Measurements from ENCODE around the gene PDE7B. TPM values are rescaled to one million over a fixed set of nuclear protein-coding genes. Genes with fewer than 3 reads are reported as not detected.

Gene PDE7B
- total RNA-seq, 1 experiment from 2014 or later: not detected

DNA sequence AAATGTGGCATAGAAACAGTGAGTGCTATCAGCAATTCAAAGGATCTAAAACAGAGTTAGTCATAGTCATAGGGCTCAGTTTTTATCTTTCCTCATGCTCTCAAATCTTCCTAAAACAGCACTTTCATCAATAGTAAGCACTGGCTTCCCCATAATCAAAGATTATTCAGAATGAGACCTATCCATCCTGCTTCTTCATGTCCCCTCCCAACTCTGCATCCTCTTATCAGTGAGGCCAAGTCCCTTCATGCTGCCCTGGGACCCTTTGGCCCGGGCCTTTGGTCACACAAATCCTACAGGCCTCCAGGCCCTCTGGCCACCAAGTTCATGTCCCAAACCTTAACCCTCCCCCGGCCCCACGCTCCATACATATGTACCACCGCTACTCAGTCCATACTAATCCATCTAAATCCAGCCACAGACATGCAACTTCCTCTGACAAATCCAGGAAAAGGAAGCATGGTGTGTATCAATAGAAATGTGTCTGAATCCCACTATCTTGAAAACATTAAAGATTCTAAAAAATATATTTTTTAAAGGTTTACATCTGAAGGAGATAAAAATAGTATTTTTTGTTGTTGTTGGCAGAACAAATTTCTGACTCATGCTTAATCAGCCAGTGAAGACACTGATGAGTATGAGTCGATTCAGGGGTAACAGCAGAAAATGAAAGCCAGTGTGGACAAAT lies 143.5 kb downstream of the PDE7B start:
- Histone ChIP-seq H3K36me3 (ENCODE audit: insufficient read depth, low read length, poor library complexity, severe bottlenecking) (no peaks in the 10 kb centered on the region), H3K4me1 (ENCODE audit: insufficient read depth, low read length, poor library complexity, severe bottlenecking) (no peaks in the 10 kb centered on the region), H3K27ac (ENCODE audit: low read depth, low read length, poor library complexity, severe bottlenecking) (no peak overlapping the region), H3K9me3 (ENCODE audit: low read depth, low read length, poor library complexity, severe bottlenecking) (no peaks in the 10 kb centered on the region), H3K4me3 (ENCODE audit: low read depth, low read length, poor library complexity, severe bottlenecking) (no peak overlapping the region), H3K27me3 (replicated peaks; ENCODE audit: insufficient read depth, low read depth, low read length, poor library complexity) (peaks cover 31% of the 10 kb centered on the region)
- POLR2A ChIA-PET (ENCODE audit: low non-redundant PET): no interaction called here
- CTCF ChIA-PET: no interaction called here
- TF ChIP-seq, protein P1, sequence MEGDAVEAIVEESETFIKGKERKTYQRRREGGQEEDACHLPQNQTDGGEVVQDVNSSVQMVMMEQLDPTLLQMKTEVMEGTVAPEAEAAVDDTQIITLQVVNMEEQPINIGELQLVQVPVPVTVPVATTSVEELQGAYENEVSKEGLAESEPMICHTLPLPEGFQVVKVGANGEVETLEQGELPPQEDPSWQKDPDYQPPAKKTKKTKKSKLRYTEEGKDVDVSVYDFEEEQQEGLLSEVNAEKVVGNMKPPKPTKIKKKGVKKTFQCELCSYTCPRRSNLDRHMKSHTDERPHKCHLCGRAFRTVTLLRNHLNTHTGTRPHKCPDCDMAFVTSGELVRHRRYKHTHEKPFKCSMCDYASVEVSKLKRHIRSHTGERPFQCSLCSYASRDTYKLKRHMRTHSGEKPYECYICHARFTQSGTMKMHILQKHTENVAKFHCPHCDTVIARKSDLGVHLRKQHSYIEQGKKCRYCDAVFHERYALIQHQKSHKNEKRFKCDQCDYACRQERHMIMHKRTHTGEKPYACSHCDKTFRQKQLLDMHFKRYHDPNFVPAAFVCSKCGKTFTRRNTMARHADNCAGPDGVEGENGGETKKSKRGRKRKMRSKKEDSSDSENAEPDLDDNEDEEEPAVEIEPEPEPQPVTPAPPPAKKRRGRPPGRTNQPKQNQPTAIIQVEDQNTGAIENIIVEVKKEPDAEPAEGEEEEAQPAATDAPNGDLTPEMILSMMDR (conservative IDR thresholded peaks at IDR 0.05; ENCODE audit: low read depth, low read length): no peak
- no peak for TF ChIP-seq EZH2 (IDR thresholded peaks at IDR 0.05; ENCODE audit: borderline replicate concordance, low read depth, low read length, poor library complexity, severe bottlenecking)
- BruUV-seq (replicated peaks): no TSS peak
- no peak for DNase-seq (ENCODE audit: low spot score)
- intact Hi-C loops (cut with micrococcal nuclease; ENCODE audit: unreplicated experiment): no loop called here

DNA sequence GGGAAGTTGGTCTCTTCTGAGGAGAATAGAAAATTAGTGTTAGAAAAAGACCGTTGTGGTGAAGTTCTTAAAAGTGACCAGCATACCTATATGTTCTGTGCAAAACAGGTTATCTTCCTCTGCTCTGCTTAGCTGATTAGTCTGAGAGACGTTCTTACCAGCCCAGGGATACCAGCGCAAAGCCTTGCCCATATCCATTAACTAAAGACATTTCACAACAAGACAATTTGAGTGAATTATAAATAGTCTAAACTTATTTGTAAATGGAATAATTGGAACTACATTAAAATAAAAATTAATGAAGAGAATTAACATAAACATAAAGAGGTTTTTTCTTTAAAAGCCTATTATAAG lies 144.0 kb downstream of the PDE7B start:
- ChIA-PET POLR2A (ENCODE audit: low non-redundant PET) (no interaction called here), CTCF (no interaction called here)
- peaks cover 29% of the 10 kb centered on the region for H3K27me3 ChIP-seq (replicated peaks; ENCODE audit: insufficient read depth, low read depth, low read length, poor library complexity)
- H3K9me3 ChIP-seq (ENCODE audit: low read depth, low read length, poor library complexity, severe bottlenecking): no peaks in the 10 kb centered on the region
- H3K36me3 ChIP-seq (ENCODE audit: insufficient read depth, low read length, poor library complexity, severe bottlenecking): no peaks in the 10 kb centered on the region
- no peak for DNase-seq (ENCODE audit: low spot score)
- no peak overlapping the region for H3K27ac ChIP-seq (ENCODE audit: low read depth, low read length, poor library complexity, severe bottlenecking)
- no peak overlapping the region for H3K4me3 ChIP-seq (ENCODE audit: low read depth, low read length, poor library complexity, severe bottlenecking)
- no TSS peak for BruUV-seq (replicated peaks)
- H3K4me1 ChIP-seq (ENCODE audit: insufficient read depth, low read length, poor library complexity, severe bottlenecking): no peaks in the 10 kb centered on the region
- TF ChIP-seq, protein P1 (conservative IDR thresholded peaks at IDR 0.05; ENCODE audit: low read depth, low read length): no peak
- TF ChIP-seq EZH2 (IDR thresholded peaks at IDR 0.05; ENCODE audit: borderline replicate concordance, low read depth, low read length, poor library complexity, severe bottlenecking): no peak
- intact Hi-C loops (cut with micrococcal nuclease; ENCODE audit: unreplicated experiment): no loop called here

DNA sequence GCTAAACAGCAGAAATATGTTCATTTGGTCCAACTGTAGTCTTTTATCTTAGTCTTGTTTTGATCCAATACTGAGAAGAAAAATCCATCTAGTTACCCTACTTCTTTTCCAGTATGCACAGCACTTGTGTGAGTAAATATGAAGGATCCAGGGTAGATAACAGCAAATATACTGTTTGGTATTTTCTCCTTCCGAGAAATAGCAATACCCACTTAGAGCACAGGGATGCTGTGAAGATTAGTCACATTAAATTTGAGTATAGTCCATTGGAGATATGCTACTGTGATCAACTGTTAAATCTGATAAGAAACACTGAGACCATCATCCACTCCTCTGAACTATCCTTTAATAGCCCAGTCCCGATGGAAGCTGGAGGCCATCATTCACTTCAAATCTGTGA lies 145.2 kb downstream of the PDE7B start:
- Histone ChIP-seq H3K36me3 (ENCODE audit: insufficient read depth, low read length, poor library complexity, severe bottlenecking) (no peaks in the 10 kb centered on the region), H3K4me1 (ENCODE audit: insufficient read depth, low read length, poor library complexity, severe bottlenecking) (no peaks in the 10 kb centered on the region), H3K27me3 (replicated peaks; ENCODE audit: insufficient read depth, low read depth, low read length, poor library complexity) (peaks cover 28% of the 10 kb centered on the region), H3K27ac (ENCODE audit: low read depth, low read length, poor library complexity, severe bottlenecking) (no peak overlapping the region), H3K9me3 (ENCODE audit: low read depth, low read length, poor library complexity, severe bottlenecking) (no peaks in the 10 kb centered on the region), H3K4me3 (ENCODE audit: low read depth, low read length, poor library complexity, severe bottlenecking) (no peak overlapping the region)
- intact Hi-C loops (cut with micrococcal nuclease; ENCODE audit: unreplicated experiment): no loop called here
- CTCF ChIA-PET: no interaction called here
- POLR2A ChIA-PET (ENCODE audit: low non-redundant PET): no interaction called here
- DNase-seq (ENCODE audit: low spot score): no peak
- TF ChIP-seq, protein P1 (conservative IDR thresholded peaks at IDR 0.05; ENCODE audit: low read depth, low read length): no peak
- no peak for TF ChIP-seq EZH2 (IDR thresholded peaks at IDR 0.05; ENCODE audit: borderline replicate concordance, low read depth, low read length, poor library complexity, severe bottlenecking)
- no TSS peak for BruUV-seq (replicated peaks)

All from A673 (cell line).